LHCN-M2 (cell line): ENCODE data around the gene SLCO4A1. TPM values are rescaled to one million over a fixed set of nuclear protein-coding genes. Genes with fewer than 3 reads are reported as not detected.

Experiments used
- DNase-seq: peaks from one replicate; pipeline ENCODE4 v3.0.0-alpha.2; 2012; ENCODE audit warnings: low read depth
- total RNA-seq: library from RNA; depleted of rRNA; stranded (reverse); fragments of >200 nt; gene quantifications from 2 replicates; pipeline ENCODE4 v1.2.3, GENCODE V29; 2014

SLCO4A1 gene
- total RNA-seq, 1 experiment from 2014 or later, result 0.17 TPM

GRCh38 chr20:62637110-62637509, 5.2 kb upstream of the SLCO4A1 start:
- DNase-seq, result no peak

- no peak for DNase-seq
Measured at GRCh38 chr20:62637521-62638054, 4.7 kb upstream of the SLCO4A1 start.

- DNase-seq, result no peak
Measured at GRCh38 chr20:62638055-62638570, 4.2 kb upstream of the SLCO4A1 start.

GRCh38 chr20:62638679-62639406, 3.5 kb upstream of the SLCO4A1 start:
- no peak for DNase-seq

- DNase-seq, result no peak
Measured at GRCh38 chr20:62639765-62640164, 2.5 kb upstream of the SLCO4A1 start.

- no peak for DNase-seq
Measured at GRCh38 chr20:62640870-62641269, 1.4 kb upstream of the SLCO4A1 start.

- DNase-seq, result no peak
Measured at GRCh38 chr20:62641321-62642050, 817 bp upstream of the SLCO4A1 start.

GRCh38 chr20:62642666-62643520, 590 bp downstream of the SLCO4A1 start:
- DNase-seq, result peak; percentile 3

GRCh38 chr20:62643521-62644043, 1.3 kb downstream of the SLCO4A1 start:
- DNase-seq, result peak; percentile 3

GRCh38 chr20:62644044-62644795, 1.9 kb downstream of the SLCO4A1 start:
- DNase-seq, result no peak

GRCh38 chr20:62644802-62645496, 2.6 kb downstream of the SLCO4A1 start:
- DNase-seq, result no peak

GRCh38 chr20:62645613-62646012, 3.3 kb downstream of the SLCO4A1 start:
- DNase-seq, result no peak

GRCh38 chr20:62646851-62647520, 4.7 kb downstream of the SLCO4A1 start:
- no peak for DNase-seq

GRCh38 chr20:62647521-62648317, 5.4 kb downstream of the SLCO4A1 start:
- DNase-seq, result no peak

GRCh38 chr20:62648318-62648995, 6.2 kb downstream of the SLCO4A1 start:
- no peak for DNase-seq

- no peak for DNase-seq
Measured at GRCh38 chr20:62649140-62649539, 6.8 kb downstream of the SLCO4A1 start.

- DNase-seq, result no peak
Measured at GRCh38 chr20:62650551-62651284, 8.4 kb downstream of the SLCO4A1 start.
